Right lobe of liver (tissue), 6 donors: ENCODE data around the gene GOT1. TPM values are rescaled to one million over a fixed set of nuclear protein-coding genes. Genes with fewer than 3 reads are reported as not detected.

Source experiments
- ATAC-seq, 4 donors: fragments of 200-7000 bp; cut with Tn5 transposase; one replicate each; pipeline ENCODE4 v1.9.1; 2020; ENCODE audit warnings: mild to moderate bottlenecking in 4 of 4, moderate library complexity in 4 of 4
- DNase-seq, 3 donors: peaks; one replicate each; pipeline ENCODE4 v3.0.0-alpha.2; 2020
- H3K27ac ChIP-seq, 3 donors: fragments of 200-600 bp; one replicate each; pipeline ENCODE4 v1.8.0; 2022
- H3K27me3 ChIP-seq, 2 donors: fragments of 200-600 bp; one replicate each; pipeline ENCODE4 v1.8.0; 2022
- H3K36me3 ChIP-seq, 4 donors: fragments of 200-600 bp; sonication (generic) in 1 of 4; one replicate each; pipeline versions ENCODE4 v1.5.1 to v1.8.0; 2017 to 2022; ENCODE audit warnings: control low read depth in 1 of 4
- H3K4me1 ChIP-seq, 4 donors: fragments of 200-600 bp; sonication (generic) in 1 of 4; one replicate each; pipeline versions ENCODE4 v1.5.1 to v1.8.0; 2017 to 2022; ENCODE audit warnings: control low read depth in 1 of 4
- H3K4me3 ChIP-seq, 3 donors: fragments of 200-600 bp; one replicate each; pipeline ENCODE4 v1.8.0; 2022
- H3K9me3 ChIP-seq, 4 donors: fragments of 200-600 bp; sonication (generic) in 1 of 4; one replicate each; pipeline versions ENCODE4 v1.5.1 to v1.8.0; 2017 to 2022; ENCODE audit warnings: control low read depth in 1 of 4
- POLR2A ChIP-seq: fragments of 450-650 bp; IDR thresholded peaks from one replicate; pipeline ENCODE4 v1.6.1; 2017; ENCODE audit warnings: antibody characterized with exemption, mild to moderate bottlenecking
- WGBS: methylation state at CpG from one replicate; pipeline ENCODE4 v1.1.6; 2018; ENCODE audit warnings: low coverage, low lambda C conversion rate; ENCODE audit not compliant: insufficient coverage; ENCODE audit errors: missing lambda C conversion rate; 5-methylcytosine and 5-hydroxymethylcytosine counted together
- intact Hi-C, 2 donors: fragments of 100-400 bp; cut with DNase I; formaldehyde crosslinking; loops; one replicate each; pipeline versions ENCODE4 v1.11.2 to v1.14.1; 2022
- total RNA-seq, 6 experiments: library from RNA; depleted of rRNA in 2 of 6; stranded (reverse); fragments of >200 nt in 2 of 6; fragmentation: NEBNext Ultra II Directional in 3 of 6; extraction: Animal tissue kit (Norgen Biotek cat#: 25700) in 3 of 6; gene quantifications; one replicate each; pipeline versions ENCODE4 v1.1.0 to v1.2.4, GENCODE V29; 2016 to 2023
- TF ChIP-seq, protein P1 (sequence below), 4 donors: fragments of 200-600 bp in 3 of 4; fragments of 450-650 bp in 1 of 4; IDR thresholded peaks; one replicate each; pipeline versions ENCODE4 v1.5.1 to v1.8.0; 2016 to 2022; ENCODE audit warnings: antibody characterized with exemption in 4 of 4, mild to moderate bottlenecking in 2 of 4
- donor health status: DM: no; HTN: yes; CAD: no.
- donor health status: DM: no; HTN: no; CAD: no.
- donor health status: DM: no; HTN: no; CAD: no.
- donor health status: DM: no; HTN: yes; CAD: no.
- donor health status: DM: no; HTN: yes; CAD: no.

The GOT1 gene
- total RNA-seq, 6 experiments from 2014 or later = 118 to 356 (median 173) TPM

DNA sequence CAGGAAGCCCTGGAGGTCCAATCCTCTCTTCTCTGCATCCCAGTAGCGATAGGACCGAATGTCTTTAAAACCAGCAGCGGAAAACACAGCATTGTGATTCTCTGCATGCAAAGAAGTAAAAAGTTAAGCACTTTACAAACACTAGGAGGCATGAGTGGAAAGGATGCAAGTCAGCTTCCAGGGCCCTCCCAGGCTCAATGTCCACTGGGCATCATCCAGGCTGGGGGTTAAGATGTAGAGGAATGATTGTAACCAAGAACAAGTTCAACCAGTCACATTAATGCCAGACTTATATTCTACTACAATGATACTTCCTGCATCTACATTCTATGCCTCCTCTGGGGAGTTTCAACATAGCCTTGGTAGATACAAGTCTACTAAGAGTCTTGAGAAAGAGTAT is 24.3 kb downstream of the GOT1 start:
- WGBS = 96% methylated on average over 3 of the region's 3 CpGs
- Histone ChIP-seq H3K27me3 (no peaks in the 10 kb centered on the region), H3K27ac (no peak overlapping the region), H3K9me3 (no peaks in the 10 kb centered on the region), H3K36me3 (peaks cover 18 to 61% (median 34%) of the 10 kb centered on the region in 4 donors), H3K4me3 (no peak overlapping the region), H3K4me1 (peaks cover 0 to 8% (median 3%) of the 10 kb centered on the region in 4 donors)
- TF ChIP-seq POLR2A = no peak
- TF ChIP-seq, protein P1, sequence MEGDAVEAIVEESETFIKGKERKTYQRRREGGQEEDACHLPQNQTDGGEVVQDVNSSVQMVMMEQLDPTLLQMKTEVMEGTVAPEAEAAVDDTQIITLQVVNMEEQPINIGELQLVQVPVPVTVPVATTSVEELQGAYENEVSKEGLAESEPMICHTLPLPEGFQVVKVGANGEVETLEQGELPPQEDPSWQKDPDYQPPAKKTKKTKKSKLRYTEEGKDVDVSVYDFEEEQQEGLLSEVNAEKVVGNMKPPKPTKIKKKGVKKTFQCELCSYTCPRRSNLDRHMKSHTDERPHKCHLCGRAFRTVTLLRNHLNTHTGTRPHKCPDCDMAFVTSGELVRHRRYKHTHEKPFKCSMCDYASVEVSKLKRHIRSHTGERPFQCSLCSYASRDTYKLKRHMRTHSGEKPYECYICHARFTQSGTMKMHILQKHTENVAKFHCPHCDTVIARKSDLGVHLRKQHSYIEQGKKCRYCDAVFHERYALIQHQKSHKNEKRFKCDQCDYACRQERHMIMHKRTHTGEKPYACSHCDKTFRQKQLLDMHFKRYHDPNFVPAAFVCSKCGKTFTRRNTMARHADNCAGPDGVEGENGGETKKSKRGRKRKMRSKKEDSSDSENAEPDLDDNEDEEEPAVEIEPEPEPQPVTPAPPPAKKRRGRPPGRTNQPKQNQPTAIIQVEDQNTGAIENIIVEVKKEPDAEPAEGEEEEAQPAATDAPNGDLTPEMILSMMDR (IDR thresholded peaks at IDR 0.05) = peak in 1 of 4 donors; percentile 17
- intact Hi-C loops = no loop called here
- no peak for DNase-seq
- peak in 3 of 4 donors; percentile 43 to 57 (median 55) for ATAC-seq

DNA sequence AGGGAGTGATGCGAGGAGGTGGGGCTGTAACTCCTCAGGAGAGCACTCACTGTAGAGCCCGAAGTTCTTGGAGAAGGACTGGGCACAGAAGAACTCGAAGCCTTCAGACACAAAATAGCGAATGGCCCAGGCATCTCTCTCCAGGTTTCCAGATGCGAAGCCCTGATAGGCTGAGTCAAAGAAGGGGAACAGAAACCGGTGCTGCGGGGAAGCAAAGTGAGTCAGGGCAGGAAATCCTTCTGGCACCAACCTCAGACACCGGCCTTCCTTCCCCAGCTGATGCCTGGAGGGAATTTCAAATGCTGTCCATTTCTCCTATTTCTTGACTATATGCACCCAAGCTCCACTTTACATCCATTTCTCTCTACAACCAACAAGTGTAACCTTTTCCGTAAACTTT is 26.8 kb downstream of the GOT1 start:
- WGBS = 79% methylated on average over 5 of the region's 9 CpGs
- peaks cover 18 to 73% (median 46%) of the 10 kb centered on the region in 4 donors for H3K36me3 ChIP-seq

DNA sequence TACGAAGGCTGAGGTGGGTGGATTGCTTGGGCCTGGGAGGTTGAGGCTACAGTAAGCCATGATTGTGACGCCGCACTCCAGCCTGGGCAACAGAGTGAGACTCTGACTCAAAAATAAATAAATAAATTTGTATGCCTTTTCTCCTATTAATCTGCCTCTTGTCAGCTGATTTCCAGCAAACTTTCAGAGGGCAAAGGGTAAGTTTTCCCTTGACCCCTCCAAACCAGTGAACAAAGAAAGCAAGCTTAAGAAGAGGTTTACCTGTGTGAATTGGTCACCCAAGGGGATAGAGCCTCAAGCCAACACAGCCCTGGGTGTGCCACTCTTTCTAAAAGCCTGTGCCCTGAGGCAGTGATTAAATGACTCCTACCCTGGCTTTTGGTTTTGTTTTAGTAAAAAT is 30.8 kb downstream of the GOT1 start:
- Histone ChIP-seq H3K27ac (peak overlapping the region; percentile 13 to 79 (median 51)), H3K9me3 (no peaks in the 10 kb centered on the region), H3K4me1 (peaks cover 0 to 40% (median 15%) of the 10 kb centered on the region in 4 donors), H3K27me3 (no peaks in the 10 kb centered on the region), H3K36me3 (peaks cover 9 to 74% (median 38%) of the 10 kb centered on the region in 4 donors), H3K4me3 (no peak overlapping the region)
- DNase-seq (no peak), ATAC-seq (peak; percentile 12 to 66 (median 40))
- TF ChIP-seq, protein P1 (IDR thresholded peaks at IDR 0.05) = no peak
- TF ChIP-seq POLR2A = no peak
- WGBS = 51% methylated on average over 2 of the region's 3 CpGs
- intact Hi-C loops = loop anchor here in 1 of 2 donors (10.0 kb wide), 1 partner anchor 215 kb away; no protein-coding TSS in a partner anchor

More for the DNA sequence above, 26.8 kb downstream of the GOT1 start:
- DNase-seq (no peak), ATAC-seq (no peak)
- Histone ChIP-seq H3K27ac (no peak overlapping the region), H3K27me3 (no peaks in the 10 kb centered on the region), H3K4me1 (peaks cover 0 to 21% (median 5%) of the 10 kb centered on the region in 4 donors), H3K4me3 (no peak overlapping the region), H3K9me3 (no peaks in the 10 kb centered on the region)
- no peak for TF ChIP-seq POLR2A
- TF ChIP-seq, protein P1 (IDR thresholded peaks at IDR 0.05) = no peak
- intact Hi-C loops = no loop called here

DNA sequence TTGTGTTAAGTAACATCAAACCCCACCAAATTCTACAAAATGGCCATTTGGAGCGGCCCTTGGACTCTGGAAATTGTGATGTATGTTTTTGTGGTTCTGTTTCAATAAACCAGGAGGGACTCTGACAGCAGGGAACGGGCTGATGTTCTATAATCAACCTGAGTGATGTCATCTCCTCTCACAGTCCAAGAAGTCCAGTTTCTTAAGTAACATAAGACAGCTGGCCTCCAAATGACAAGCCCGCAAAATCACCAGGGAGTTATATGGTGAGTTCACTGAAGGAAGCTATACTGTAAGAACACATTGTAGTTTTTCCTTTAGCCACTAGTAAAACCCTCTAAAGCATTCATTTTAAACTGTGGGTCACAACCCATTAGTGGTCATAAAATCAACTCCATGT is 34.0 kb downstream of the GOT1 start:
- H3K27ac ChIP-seq = peak overlapping the region in 2 of 3 donors; percentile 52 to 68
- TF ChIP-seq, protein P1 (IDR thresholded peaks at IDR 0.05) = no peak
- TF ChIP-seq POLR2A = no peak
- H3K36me3 ChIP-seq = peaks cover 0 to 43% (median 20%) of the 10 kb centered on the region in 4 donors
- H3K4me3 ChIP-seq = no peak overlapping the region
- peaks cover 0 to 54% (median 16%) of the 10 kb centered on the region in 4 donors for H3K4me1 ChIP-seq
- no peaks in the 10 kb centered on the region for H3K27me3 ChIP-seq
- no peaks in the 10 kb centered on the region for H3K9me3 ChIP-seq
- DNase-seq (no peak), ATAC-seq (no peak)
- WGBS = 77% methylated on average over 3 of the region's 3 CpGs
- intact Hi-C loops = loop anchor here in 1 of 2 donors (10.0 kb wide), 1 partner anchor 218 kb away; no protein-coding TSS in a partner anchor
